K562 (cell line): Measurements from ENCODE around the gene ROM1. TPM values are rescaled to one million over a fixed set of nuclear protein-coding genes. Genes with fewer than 3 reads are reported as not detected.
A peak's percentile ranks its signal among the peaks of the same experiment; 100 is the strongest.

Source experiments
- ATAC-seq: fragments of 200-7000 bp; cut with Tn5 transposase; 3 replicates; pipeline ENCODE4 v1.9.1; 2020; ENCODE audit warnings: moderate library complexity
- BruUV-seq: library from RNA; stranded (reverse); fragments of 400-500 nt; replicated peaks from 2 replicates; lab custom pipeline; 2021; lab: Mats Ljungman, UMichigan
- CTCF ChIA-PET: fragments of 300-600 bp; formaldehyde crosslinking; extraction: SDS; loops from one replicate; lab custom pipeline; 2021; ENCODE audit warnings: low intra/inter-chr PET ratio; lab: Yijun Ruan, JAX
- POLR2A ChIA-PET: fragments of 300-600, 350-650 bp; sonication (Branson Sonifier 250); formaldehyde crosslinking; extraction: SDS; loops from one replicate; lab custom pipeline; 2021; ENCODE audit warnings: antibody characterized with exemption, inconsistent platforms; lab: Yijun Ruan, JAX
- DNase-seq, 4 experiments: peaks; one replicate each; pipeline versions ENCODE4 v3.0.0 to v3.0.0-alpha.2; 2011 to 2018; ENCODE audit warnings: low spot score in 3 of 4, mixed read lengths in 3 of 4; ENCODE audit errors: extremely low read depth in 1 of 4
- FAIRE-seq: peaks from 2 replicates; lab custom pipeline; 2011; peaks lifted over from hg19 to GRCh38; lab: Jason Lieb, UNC
- H2AFZ ChIP-seq: 2 replicates; pipeline ENCODE4 v1.6.0; 2011; ENCODE audit warnings: low read depth, low read length, control low read depth, inconsistent platforms
- H3K27ac ChIP-seq: fragments of 200-600 bp; 3 replicates; pipeline ENCODE4 v1.8.0; 2011; ENCODE audit warnings: low read depth, mild to moderate bottlenecking, control low read depth, inconsistent platforms, low read length, moderate library complexity, mixed read lengths; ENCODE audit errors: extremely low read depth
- H3K27me3 ChIP-seq, 2 experiments: fragments of 300-600 bp in 1 of 2; 2 replicates in 1 of 2; 3 replicates in 1 of 2; pipeline versions ENCODE4 v1.6.0 to v1.8.0; 2011; ENCODE audit warnings: inconsistent platforms in 2 of 2, low read length in 2 of 2, mild to moderate bottlenecking in 1 of 2, mixed read lengths in 1 of 2, moderate library complexity in 1 of 2; ENCODE audit not compliant: control insufficient read depth in 2 of 2, insufficient read depth in 2 of 2
- H3K36me3 ChIP-seq: fragments of 300-600 bp; 3 replicates; pipeline ENCODE4 v1.8.0; 2011; ENCODE audit warnings: mild to moderate bottlenecking, low read length, inconsistent platforms; ENCODE audit not compliant: control insufficient read depth, insufficient read depth
- H3K4me1 ChIP-seq, 2 experiments: fragments of 200-600 bp in 1 of 2; replicated peaks in 1 of 2; 2 replicates in 1 of 2; 3 replicates in 1 of 2; pipeline versions ENCODE4 v1.5.1 to v1.8.0; 2011; ENCODE audit warnings: inconsistent platforms in 2 of 2, low read length in 2 of 2, mild to moderate bottlenecking in 1 of 2, mixed read lengths in 1 of 2, moderate library complexity in 1 of 2; ENCODE audit not compliant: control insufficient read depth in 2 of 2, insufficient read depth in 2 of 2
- H3K4me2 ChIP-seq: 2 replicates; pipeline ENCODE4 v1.6.1; 2011; ENCODE audit warnings: low read length, control low read depth, inconsistent platforms, mixed read lengths; ENCODE audit not compliant: insufficient read depth
- H3K4me3 ChIP-seq: fragments of 200-600 bp; sonication (generic), shearing (Covaris generic); 2 replicates; pipeline ENCODE4 v1.5.1; 2016; ENCODE audit warnings: control low read depth, inconsistent platforms
- H3K79me2 ChIP-seq: fragments of 200-600 bp; 3 replicates; pipeline ENCODE4 v1.8.0; 2011; ENCODE audit warnings: low read length, inconsistent platforms; ENCODE audit not compliant: control insufficient read depth, insufficient read depth
- H3K9ac ChIP-seq, 2 experiments: 2 replicates each; pipeline versions ENCODE4 v1.6.0 to v1.6.1; 2011; ENCODE audit warnings: low read depth in 2 of 2, low read length in 2 of 2, control low read depth in 1 of 2, inconsistent platforms in 1 of 2, mild to moderate bottlenecking in 1 of 2, mixed read lengths in 1 of 2; ENCODE audit not compliant: insufficient read depth in 1 of 2
- H3K9me1 ChIP-seq: one replicate; pipeline ENCODE4 v1.6.0; 2011; ENCODE audit warnings: inconsistent platforms, mild to moderate bottlenecking, low read length, moderate library complexity; ENCODE audit not compliant: control insufficient read depth, insufficient read depth
- H3K9me3 ChIP-seq: replicated peaks from 2 replicates; pipeline ENCODE4 v1.5.1; 2011; ENCODE audit warnings: low read depth, low read length, inconsistent platforms; ENCODE audit not compliant: control insufficient read depth, insufficient read depth
- H4K20me1 ChIP-seq: replicated peaks from 2 replicates; pipeline ENCODE4 v1.6.1; 2011; ENCODE audit warnings: low read length, inconsistent platforms, mixed read lengths; ENCODE audit not compliant: control insufficient read depth, insufficient read depth
- ATF7 ChIP-seq: fragments of 450-650 bp; IDR thresholded peaks from 2 replicates; pipeline ENCODE4 v1.7.1; 2014; ENCODE audit warnings: mild to moderate bottlenecking, moderate library complexity
- BCL6 ChIP-seq: fragments of 250-450 bp; sonication (Bioruptor Pico); IDR thresholded peaks from 2 replicates; pipeline ENCODE4 v1.4.0; 2020
- BRCA1 ChIP-seq, 2 experiments: fragments of 450-650 bp in 1 of 2; sonication (generic) in 1 of 2; formaldehyde crosslinking in 1 of 2; IDR thresholded peaks; 2 replicates each; pipeline versions ENCODE4 v1.5.0 to v1.6.1; 2017 to 2020; ENCODE audit warnings: mild to moderate bottlenecking in 1 of 2, missing genetic modification reagents in 1 of 2
- CAMTA2 ChIP-seq: fragments of 250-450 bp; sonication (Bioruptor Pico); conservative IDR thresholded peaks from 2 replicates; pipeline ENCODE4 v1.5.1; 2022
- DIDO1 ChIP-seq: fragments of 450-650 bp; IDR thresholded peaks from 2 replicates; pipeline ENCODE4 v1.6.1; 2016; ENCODE audit warnings: low read depth, missing biosample characterization, missing genetic modification characterization
- GTF2F1 ChIP-seq: IDR thresholded peaks from 2 replicates; pipeline ENCODE4 v1.6.1; 2011; ENCODE audit warnings: low read depth, low read length, improper control_type of control experiment
- L3MBTL2 ChIP-seq: fragments of 450-650 bp; IDR thresholded peaks from 2 replicates; pipeline ENCODE4 v1.6.1; 2016; ENCODE audit warnings: mild to moderate bottlenecking, moderate library complexity
- MCM2 ChIP-seq: fragments of 450-650 bp; IDR thresholded peaks from 2 replicates; pipeline ENCODE4 v1.6.1; 2017; ENCODE audit warnings: low read depth, mild to moderate bottlenecking
- POLR2AphosphoS5 ChIP-seq: IDR thresholded peaks from 2 replicates; pipeline ENCODE4 v1.6.1; 2011; ENCODE audit warnings: mild to moderate bottlenecking, low read depth, low read length, moderate library complexity; ENCODE audit not compliant: control insufficient read depth, insufficient read depth
- PTRF ChIP-seq: fragments of 450-650 bp; IDR thresholded peaks from 2 replicates; pipeline ENCODE4 v1.6.1; 2016; ENCODE audit warnings: mild to moderate bottlenecking, missing genetic modification characterization, missing compliant biosample characterization
- SRF ChIP-seq, 2 experiments: fragments of 250-450, 450-650 bp in 1 of 2; sonication (Bioruptor Pico) in 1 of 2; sonication (generic) in 1 of 2; formaldehyde crosslinking; IDR thresholded peaks; 2 replicates each; pipeline versions ENCODE4 v1.5.0 to v1.5.1; 2020 to 2022; ENCODE audit warnings: mild to moderate bottlenecking in 1 of 2, missing genetic modification reagents in 1 of 2
- ZFPM2 ChIP-seq: fragments of 250-450 bp; sonication (Bioruptor Pico); IDR thresholded peaks from 2 replicates; pipeline ENCODE4 v1.5.1; 2022; ENCODE audit warnings: mild to moderate bottlenecking
- ZNF165 ChIP-seq: fragments of 250-450 bp; sonication (Bioruptor Pico); IDR thresholded peaks from 2 replicates; pipeline ENCODE4 v1.4.0; 2020; ENCODE audit warnings: borderline replicate concordance
- ZNF212 ChIP-seq: fragments of 450-650 bp; formaldehyde crosslinking; IDR thresholded peaks from 2 replicates; pipeline ENCODE4 v1.4.0; 2020; ENCODE audit warnings: mild to moderate bottlenecking
- ZNF263 ChIP-seq: sonication (generic); formaldehyde crosslinking; IDR thresholded peaks from 2 replicates; pipeline ENCODE4 v1.8.0; 2022; ENCODE audit warnings: mild to moderate bottlenecking, missing genetic modification reagents, borderline replicate concordance
- WGBS: fragments of 100-300 bp; shearing (Covaris generic); methylation state at CpG from one replicate; pipeline ENCODE4 v1.1.6; 2016; ENCODE audit warnings: low coverage, mixed read lengths; ENCODE audit not compliant: insufficient coverage; ENCODE audit errors: missing lambda C conversion rate; 5-methylcytosine and 5-hydroxymethylcytosine counted together
- in situ Hi-C: fragments of 300-500 bp; cut with MboI; formaldehyde crosslinking; loops from 4 replicates; pipeline ENCODE4 v1.15.0; 2018; ENCODE audit warnings: inconsistent platforms, mixed read lengths
- intact Hi-C: fragments of 100-400 bp; cut with micrococcal nuclease; formaldehyde crosslinking; loops from 2 replicates; pipeline ENCODE4 v1.14.2; 2022
- polyA plus RNA-seq, 8 experiments: library from polyadenylated mRNA; depleted of rRNA in 4 of 8; stranded (reverse) in 5 of 8; unstranded in 3 of 8; fragments of >200 nt; fragmentation: Nextera tagmentation in 2 of 8; fragmentation: Illumina TruSeq in 1 of 8; extraction: Ambion mirVana in 2 of 8; extraction: Trizol in 1 of 8; gene quantifications; 2 replicates each; pipeline versions ENCODE4 v1.2.1 to v1.2.3, GENCODE V29; 2011 to 2014; ENCODE audit warnings: inconsistent platforms in 1 of 8, missing spikeins in 1 of 8
- total RNA-seq, 7 experiments: library from RNA; depleted of rRNA in 6 of 7; stranded (reverse); fragments of >200 nt in 6 of 7; fragmentation: Illumina TruSeq in 2 of 7; extraction: Trizol in 2 of 7; gene quantifications; 2 replicates each; pipeline versions ENCODE4 v1.2.1 to v1.2.3, GENCODE V29; 2011 to 2021; ENCODE audit warnings: low replicate concordance in 1 of 7
- TF ChIP-seq, protein P1 (sequence below): fragments of 250-450 bp; sonication (Bioruptor Pico); IDR thresholded peaks from 2 replicates; pipeline ENCODE4 v1.4.0; 2020
- TF ChIP-seq, protein P2 (sequence below): sonication (generic); formaldehyde crosslinking; IDR thresholded peaks from 2 replicates; pipeline ENCODE4 v1.8.0; 2022; ENCODE audit warnings: missing genetic modification reagents, mild to moderate bottlenecking, borderline replicate concordance
- TF ChIP-seq, protein P3 (sequence below): sonication (generic); formaldehyde crosslinking; IDR thresholded peaks from 2 replicates; pipeline ENCODE4 v1.8.0; 2022; ENCODE audit warnings: missing genetic modification reagents, mild to moderate bottlenecking, moderate library complexity, borderline replicate concordance

ROM1 gene
- total and polyA plus RNA-seq, 9 of the 15 experiments (the other 6 are each of a cell fraction or from before 2014, with no cell fraction given), result 0.75 to 4.0 (median 2.6) TPM

DNA sequence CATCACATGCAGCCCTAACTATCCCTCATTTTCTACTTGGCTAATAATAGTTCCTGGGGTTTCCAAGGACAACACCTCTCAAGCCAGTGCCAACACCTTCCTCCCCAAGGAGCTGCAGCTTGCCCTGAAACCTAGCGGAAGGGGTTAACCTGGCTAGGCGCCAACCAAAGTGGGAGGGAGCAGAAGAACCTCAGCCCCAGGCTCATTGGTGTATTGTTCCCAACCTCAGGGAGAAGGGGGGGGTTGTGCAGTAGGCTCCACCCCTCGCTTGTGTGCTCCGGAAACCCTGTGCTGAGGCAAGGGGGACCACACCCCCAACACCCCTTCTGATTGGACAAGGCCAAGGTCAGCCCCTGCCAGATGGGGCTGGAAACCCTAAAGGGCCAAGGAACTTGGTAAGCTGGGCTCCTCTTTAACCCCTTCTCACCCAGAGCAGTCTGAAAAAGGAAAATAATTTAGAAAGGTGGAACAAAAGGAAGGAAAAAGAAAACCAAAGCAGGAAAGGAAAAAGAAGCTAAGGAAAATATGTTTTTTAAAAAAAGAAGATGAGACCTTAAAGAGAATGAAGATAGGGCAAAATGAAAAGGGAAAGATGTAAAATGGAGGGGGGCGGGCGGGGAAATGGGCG, 13.9 kb upstream of the ROM1 start:
- no peaks in the 10 kb centered on the region for H4K20me1 ChIP-seq
- BruUV-seq, result no TSS peak
- in situ Hi-C loops (no loop called here), intact Hi-C loops (loop anchor here (1.0 to 10.0 kb wide), 2 partner anchors 47 to 286 kb away; partner anchors contain the start of genes GANAB and SLC3A2)
- H3K9me1 ChIP-seq, result no peaks in the 10 kb centered on the region
- no peaks in the 10 kb centered on the region for H3K27me3 ChIP-seq
- 17% methylated on average over 5 of the region's 7 CpGs for WGBS
- peak overlapping the region; percentile 33 to 95; a peak in 3 of 4 replicates for H3K9ac ChIP-seq
- H3K27ac ChIP-seq, result peak overlapping the region; percentile 97
- peaks cover 14 to 27% of the 10 kb centered on the region in 2 experiments; a peak in 4 of 5 replicates for H3K4me1 ChIP-seq
- no peak overlapping the region for H2AFZ ChIP-seq
- no peaks in the 10 kb centered on the region for H3K9me3 ChIP-seq
- H3K4me2 ChIP-seq, result peak overlapping the region; percentile 95
- CTCF ChIA-PET, result interaction anchor here (0.7 kb wide), 1 partner anchor 9 kb away, joined by 3 read pairs; no protein-coding TSS in a partner anchor
- peaks cover 73% of the 10 kb centered on the region for H3K36me3 ChIP-seq
- peak; percentile 81 for ATAC-seq
- DNase-seq, result peak; percentile 95 to 99 (median 97)
- H3K4me3 ChIP-seq, result peak overlapping the region; percentile 95; the same call in 1 of the 2 replicates
- FAIRE-seq, result peak; percentile 100
- POLR2A ChIA-PET, result interaction anchor here (0.5 to 1.6 kb wide), 9 partner anchors 13 to 1685 kb away, joined by 3 to 6 read pairs (median 3); partner anchors contain the start of genes C11orf98, CSKMT, EEF1G and TMEM109
- peaks cover 46% of the 10 kb centered on the region for H3K79me2 ChIP-seq
- TF ChIP-seq ZNF263, result no peak
- TF ChIP-seq GTF2F1, result no peak
- TF ChIP-seq MCM2, result no peak
- TF ChIP-seq ATF7, result peak; percentile 86
- TF ChIP-seq, protein P1, sequence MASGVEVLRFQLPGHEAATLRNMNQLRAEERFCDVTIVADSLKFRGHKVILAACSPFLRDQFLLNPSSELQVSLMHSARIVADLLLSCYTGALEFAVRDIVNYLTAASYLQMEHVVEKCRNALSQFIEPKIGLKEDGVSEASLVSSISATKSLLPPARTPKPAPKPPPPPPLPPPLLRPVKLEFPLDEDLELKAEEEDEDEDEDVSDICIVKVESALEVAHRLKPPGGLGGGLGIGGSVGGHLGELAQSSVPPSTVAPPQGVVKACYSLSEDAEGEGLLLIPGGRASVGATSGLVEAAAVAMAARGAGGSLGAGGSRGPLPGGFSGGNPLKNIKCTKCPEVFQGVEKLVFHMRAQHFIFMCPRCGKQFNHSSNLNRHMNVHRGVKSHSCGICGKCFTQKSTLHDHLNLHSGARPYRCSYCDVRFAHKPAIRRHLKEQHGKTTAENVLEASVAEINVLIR (CRISPR knock-in tag), result no peak
- TF ChIP-seq, protein P2, sequence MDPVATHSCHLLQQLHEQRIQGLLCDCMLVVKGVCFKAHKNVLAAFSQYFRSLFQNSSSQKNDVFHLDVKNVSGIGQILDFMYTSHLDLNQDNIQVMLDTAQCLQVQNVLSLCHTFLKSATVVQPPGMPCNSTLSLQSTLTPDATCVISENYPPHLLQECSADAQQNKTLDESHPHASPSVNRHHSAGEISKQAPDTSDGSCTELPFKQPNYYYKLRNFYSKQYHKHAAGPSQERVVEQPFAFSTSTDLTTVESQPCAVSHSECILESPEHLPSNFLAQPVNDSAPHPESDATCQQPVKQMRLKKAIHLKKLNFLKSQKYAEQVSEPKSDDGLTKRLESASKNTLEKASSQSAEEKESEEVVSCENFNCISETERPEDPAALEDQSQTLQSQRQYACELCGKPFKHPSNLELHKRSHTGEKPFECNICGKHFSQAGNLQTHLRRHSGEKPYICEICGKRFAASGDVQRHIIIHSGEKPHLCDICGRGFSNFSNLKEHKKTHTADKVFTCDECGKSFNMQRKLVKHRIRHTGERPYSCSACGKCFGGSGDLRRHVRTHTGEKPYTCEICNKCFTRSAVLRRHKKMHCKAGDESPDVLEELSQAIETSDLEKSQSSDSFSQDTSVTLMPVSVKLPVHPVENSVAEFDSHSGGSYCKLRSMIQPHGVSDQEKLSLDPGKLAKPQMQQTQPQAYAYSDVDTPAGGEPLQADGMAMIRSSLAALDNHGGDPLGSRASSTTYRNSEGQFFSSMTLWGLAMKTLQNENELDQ (CRISPR knock-in tag), result no peak
- no peak for TF ChIP-seq ZNF212 (CRISPR knock-in tag)
- TF ChIP-seq ZFPM2 (CRISPR knock-in tag), result no peak
- TF ChIP-seq POLR2AphosphoS5, result peak; percentile 56; the same call in 1 of the 2 replicates
- TF ChIP-seq DIDO1 (tag), result no peak
- peak in 1 of 2 experiments; percentile 76; a peak in 1 of 4 replicates for TF ChIP-seq SRF (CRISPR knock-in tag; IDR thresholded peaks at IDR 0.05)
- TF ChIP-seq BCL6 (CRISPR knock-in tag), result no peak
- TF ChIP-seq PTRF (tag), result no peak
- TF ChIP-seq, protein P3, sequence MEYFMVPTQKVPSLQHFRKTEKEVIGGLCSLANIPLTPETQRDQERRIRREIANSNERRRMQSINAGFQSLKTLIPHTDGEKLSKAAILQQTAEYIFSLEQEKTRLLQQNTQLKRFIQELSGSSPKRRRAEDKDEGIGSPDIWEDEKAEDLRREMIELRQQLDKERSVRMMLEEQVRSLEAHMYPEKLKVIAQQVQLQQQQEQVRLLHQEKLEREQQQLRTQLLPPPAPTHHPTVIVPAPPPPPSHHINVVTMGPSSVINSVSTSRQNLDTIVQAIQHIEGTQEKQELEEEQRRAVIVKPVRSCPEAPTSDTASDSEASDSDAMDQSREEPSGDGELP (CRISPR knock-in tag), result peak; percentile 78; the same call in 1 of the 2 replicates
- no peak for TF ChIP-seq BRCA1 (IDR thresholded peaks at IDR 0.05)
- no peak for TF ChIP-seq BRCA1 (CRISPR knock-in tag; IDR thresholded peaks at IDR 0.05)
- peak; percentile 49 for TF ChIP-seq L3MBTL2
- TF ChIP-seq ZNF165, result no peak
- TF ChIP-seq CAMTA2 (CRISPR knock-in tag), result no peak
